Stimulated activated CD4-positive, alpha-beta T cell treated with anti-CD3 and anti-CD28 coated beads, Interleukin-4, amount 100 ng/mL, for 1 hour (primary cell): ENCODE results near the gene FOLR1.

Source experiments
- DNase-seq: peaks from one replicate; pipeline ENCODE4 v3.0.0-alpha.2; 2020

Gene FOLR1

GRCh38 chr11:72236774-72237111 is 44.8 kb downstream of the FOLR1 start:
- no peak for DNase-seq

DNA sequence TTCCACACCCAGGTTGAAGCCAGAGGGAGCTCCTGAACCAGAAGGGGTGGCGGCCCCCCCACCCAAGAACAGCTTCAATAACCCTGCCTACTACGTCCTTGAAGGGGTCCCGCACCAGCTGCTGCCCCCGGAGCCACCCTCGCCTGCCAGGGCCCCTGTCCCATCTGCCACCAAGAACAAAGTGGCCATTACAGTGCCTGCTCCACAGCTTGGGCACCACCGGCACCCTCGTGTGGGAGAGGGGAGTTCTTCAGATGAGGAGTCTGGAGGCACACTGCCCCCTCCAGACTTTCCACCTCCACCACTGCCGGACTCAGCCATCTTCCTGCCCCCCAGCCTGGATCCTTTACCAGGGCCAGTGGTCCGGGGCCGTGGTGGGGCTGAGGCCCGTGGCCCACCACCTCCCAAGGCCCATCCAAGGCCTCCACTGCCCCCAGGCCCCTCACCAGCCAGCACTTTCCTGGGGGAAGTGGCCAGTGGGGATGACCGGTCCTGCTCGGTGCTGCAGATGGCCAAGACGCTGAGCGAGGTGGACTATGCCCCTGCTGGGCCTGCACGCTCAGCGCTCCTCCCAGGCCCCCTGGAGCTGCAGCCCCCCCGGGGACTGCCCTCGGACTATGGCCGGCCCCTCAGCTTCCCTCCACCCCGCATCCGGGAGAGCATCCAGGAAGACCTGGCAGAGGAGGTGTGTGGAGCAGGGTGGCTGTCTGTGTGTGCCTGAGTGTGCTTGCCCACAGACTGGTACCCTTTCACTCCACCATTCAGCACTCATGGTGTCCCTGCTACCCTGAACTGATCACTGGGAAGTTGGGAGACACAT is 45.4 kb downstream of the FOLR1 start:
- no peak for DNase-seq

DNA sequence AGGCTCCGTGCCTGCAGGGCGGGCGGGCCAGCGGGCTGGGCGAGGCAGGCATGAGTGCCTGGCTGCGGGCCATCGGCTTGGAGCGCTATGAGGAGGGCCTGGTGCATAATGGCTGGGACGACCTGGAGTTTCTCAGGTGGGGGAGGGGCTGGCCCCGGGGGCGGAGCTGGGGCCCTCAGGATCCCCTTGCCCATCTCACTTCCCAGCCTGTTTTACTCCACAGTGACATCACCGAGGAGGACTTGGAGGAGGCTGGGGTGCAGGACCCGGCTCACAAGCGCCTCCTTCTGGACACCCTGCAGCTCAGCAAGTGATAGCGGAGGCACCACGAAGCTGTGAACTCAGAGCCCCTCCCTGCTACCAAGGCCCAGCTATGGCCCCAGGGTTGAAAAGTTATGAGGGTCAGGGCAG is 46.1 kb downstream of the FOLR1 start:
- DNase-seq = peak; percentile 46

GRCh38 chr11:72238492-72239312 is 46.8 kb downstream of the FOLR1 start:
- no peak for DNase-seq

GRCh38 chr11:72239313-72239848 is 47.4 kb downstream of the FOLR1 start:
- no peak for DNase-seq

DNA sequence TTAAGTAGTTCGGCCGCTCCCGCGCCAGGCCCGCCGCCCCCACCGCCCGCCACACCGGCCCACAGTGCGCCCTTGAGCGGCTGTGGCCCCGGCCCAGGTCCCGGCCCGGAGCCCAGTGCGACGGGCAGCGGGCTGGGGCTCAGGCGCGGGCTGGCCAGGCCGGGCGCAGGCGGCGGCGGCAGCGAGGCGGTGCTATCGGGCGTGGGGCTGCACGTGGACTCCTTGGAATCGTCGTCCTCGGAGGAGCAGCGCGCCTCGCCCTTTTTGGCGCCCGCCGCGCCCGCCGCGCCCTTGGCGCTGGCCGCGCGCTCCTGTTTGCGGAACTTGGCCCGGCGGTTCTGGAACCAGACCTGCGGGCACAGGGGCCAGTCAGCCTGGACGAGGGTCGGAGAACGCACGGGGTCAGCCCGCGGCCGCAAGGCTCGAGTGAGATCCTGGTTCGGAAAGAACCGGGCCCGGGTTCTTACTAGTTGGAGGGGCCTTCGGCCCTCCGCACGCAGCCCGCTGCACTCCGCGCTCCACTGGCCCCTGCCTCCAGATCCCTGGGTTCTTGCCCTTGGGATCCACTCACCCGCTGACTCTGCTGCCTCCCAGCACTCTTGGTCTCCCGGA is 48.0 kb downstream of the FOLR1 start:
- no peak for DNase-seq

DNA sequence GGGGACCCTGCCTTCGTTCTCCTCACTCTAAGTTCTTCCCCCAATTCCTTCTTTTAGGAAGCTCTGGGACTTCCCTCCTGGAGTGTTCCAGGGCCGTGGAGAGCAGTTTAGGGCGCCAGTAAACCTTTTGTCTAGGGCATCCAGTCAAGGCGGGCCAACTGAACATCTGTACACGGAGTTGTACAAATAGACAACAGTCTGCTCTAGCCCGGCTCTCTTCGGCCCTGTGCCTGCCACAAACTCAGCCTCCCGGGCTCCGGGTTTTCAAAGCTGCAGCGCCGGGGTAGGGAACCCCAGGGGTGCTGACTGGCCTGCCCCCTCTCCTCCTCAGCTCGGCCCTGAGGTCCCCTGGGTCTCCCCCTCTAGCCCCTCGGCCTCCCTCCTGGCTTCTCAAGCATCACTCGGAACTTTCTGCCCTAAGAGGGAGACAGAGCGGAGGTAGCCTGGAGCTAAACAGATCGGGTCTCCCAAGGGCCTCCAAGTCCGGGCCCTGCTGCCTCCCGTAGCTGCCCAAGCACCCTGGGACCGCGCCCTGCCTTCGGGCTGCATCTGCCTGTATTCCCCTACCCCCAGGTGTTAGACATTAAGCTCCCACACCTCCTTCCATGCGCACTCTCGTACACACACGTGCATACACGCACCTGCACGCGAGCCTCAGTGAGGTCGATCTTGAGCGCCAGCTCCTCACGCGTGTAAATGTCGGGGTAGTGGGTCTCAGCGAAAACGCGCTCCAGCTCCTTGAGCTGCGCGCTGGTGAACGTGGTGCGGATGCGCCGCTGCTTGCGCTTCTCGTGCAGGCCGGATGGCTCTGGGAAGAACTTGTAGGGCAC is 48.7 kb downstream of the FOLR1 start:
- no peak for DNase-seq

DNA sequence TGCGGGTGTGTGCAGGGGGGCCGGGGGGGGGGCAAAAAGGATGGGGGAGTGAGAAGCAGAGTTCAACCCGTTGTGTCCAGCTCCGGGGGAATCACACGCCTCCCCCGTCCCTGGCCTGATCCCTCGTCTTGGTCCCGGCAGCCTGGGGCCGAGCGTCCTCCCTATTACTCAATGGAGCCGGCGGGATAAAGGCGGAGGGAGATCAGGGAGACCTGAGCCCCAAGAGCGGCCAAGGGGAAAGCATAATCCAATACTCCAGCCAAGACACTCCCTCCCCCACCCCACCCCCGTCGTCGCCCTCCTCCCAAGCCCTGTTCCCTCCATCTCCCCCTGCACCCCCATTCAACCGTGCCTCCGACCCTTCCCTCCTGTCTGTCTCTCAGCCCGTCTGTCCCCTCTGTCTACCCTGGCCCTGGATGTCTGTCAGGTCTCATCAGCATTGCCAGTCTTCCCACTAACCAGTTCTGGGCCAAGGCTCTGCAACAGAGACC is 49.4 kb downstream of the FOLR1 start:
- no peak for DNase-seq

DNA sequence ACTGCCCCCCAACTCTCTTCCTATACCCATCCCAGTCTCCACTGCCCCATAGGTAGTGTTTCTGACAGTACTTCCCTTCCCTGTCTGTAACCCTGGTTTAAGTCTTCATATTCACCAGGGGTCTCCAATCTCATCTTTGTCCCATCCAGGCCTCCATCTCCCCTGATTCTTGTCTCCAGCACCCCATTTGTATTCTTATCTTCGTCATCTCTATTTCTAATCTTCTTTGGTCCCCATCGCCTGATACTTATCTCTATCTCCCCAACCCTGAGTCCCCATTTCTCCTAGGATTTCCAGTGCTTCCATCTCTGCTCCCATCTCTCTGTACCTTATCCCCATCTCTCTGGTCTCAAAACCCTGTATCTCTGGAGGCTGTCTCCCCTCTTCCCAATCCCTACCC is 50.2 kb downstream of the FOLR1 start:
- no peak for DNase-seq

GRCh38 chr11:72243173-72244059 is 51.5 kb downstream of the FOLR1 start:
- DNase-seq = no peak

DNA sequence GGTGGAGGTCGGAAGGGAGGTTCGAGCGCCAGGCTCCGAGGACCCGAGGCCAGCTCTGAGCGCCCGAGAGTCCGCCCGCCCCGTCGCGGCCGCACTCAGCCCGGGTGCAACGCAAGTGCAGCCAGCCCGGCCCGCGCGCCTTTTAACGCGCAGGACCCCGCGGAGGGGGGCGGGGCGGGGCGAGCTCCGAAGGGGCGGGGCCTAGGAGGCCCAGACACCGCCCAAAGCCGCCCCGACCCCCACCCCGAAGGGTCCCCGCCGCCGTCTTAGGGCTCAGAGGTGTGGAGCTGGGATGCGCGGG is 52.1 kb downstream of the FOLR1 start, which contains the start of gene PHOX2A:
Gene PHOX2A (minus strand): TSS at position 117 of the 301 bp plus-strand sequence. CDS start 172 bp downstream, outside the sequence.
- no peak for DNase-seq

DNA sequence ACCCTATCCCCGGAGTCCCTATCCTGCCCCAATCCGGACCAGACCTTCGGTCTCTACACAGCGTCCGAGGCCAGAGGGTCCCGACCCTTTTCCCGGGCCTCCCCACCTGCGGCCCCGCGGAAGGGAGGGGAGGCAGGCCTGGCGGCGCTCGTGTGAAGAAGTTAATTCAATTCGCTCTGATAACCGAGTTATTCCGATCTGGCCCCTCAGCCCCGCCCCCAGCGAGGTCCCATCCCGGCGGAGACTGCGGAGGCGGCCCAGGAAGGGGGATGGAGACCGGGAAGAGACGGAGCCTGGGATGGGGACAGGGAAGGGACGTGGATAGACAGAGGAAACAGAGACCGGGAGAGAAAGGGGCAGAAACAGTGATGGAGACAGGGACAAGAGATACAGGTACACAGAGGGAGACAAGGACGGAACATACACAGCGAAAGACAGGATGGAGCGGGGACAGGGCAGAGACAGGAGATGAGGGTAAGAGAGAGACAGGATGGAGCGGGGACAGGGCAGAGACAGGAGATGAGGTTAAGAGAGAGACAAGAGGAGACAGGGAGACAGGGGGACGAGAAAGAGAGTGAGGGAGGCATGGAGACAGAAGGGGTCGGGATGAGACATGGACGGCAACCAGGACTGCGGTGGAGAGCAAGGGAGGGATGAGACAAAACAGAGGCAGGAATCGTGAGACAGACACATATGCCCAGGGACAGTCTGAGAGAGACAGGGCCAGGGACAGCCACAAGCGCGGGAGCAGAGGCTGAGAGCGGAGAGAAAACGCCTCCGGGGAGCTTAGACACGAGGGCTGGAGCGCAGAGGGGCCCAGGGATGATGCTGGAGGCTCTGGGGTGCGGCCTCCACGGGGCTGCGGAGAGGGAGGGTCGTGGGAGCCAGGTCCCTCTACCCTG is 52.7 kb downstream of the FOLR1 start:
- no peak for DNase-seq

- no peak for DNase-seq
Measured at GRCh38 chr11:72245263-72245816, 53.4 kb downstream of the FOLR1 start.
